Measurements from ENCODE around the gene L3HYPDH.

Gene L3HYPDH

DNA sequence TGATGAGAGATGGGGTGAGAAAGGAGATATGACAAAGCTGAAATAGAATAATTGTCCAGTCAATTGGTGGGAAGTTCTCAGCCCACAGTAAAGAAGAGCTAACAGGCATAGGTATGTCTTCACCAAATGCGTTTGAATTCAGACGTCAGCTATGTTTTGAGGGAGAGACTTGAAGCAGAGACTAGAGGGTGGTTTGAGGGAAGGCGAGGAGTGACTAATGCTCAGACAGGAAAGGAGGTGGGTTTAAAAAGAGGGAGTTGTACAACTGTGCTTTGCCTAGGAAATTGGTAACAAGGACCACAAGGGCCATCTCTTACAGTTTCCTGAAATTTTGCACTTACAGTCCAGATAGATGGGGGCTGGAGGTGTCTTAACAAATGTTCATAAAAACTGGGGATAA, 6.5 kb upstream of the L3HYPDH start:
- TF ChIP-seq, protein P1, sequence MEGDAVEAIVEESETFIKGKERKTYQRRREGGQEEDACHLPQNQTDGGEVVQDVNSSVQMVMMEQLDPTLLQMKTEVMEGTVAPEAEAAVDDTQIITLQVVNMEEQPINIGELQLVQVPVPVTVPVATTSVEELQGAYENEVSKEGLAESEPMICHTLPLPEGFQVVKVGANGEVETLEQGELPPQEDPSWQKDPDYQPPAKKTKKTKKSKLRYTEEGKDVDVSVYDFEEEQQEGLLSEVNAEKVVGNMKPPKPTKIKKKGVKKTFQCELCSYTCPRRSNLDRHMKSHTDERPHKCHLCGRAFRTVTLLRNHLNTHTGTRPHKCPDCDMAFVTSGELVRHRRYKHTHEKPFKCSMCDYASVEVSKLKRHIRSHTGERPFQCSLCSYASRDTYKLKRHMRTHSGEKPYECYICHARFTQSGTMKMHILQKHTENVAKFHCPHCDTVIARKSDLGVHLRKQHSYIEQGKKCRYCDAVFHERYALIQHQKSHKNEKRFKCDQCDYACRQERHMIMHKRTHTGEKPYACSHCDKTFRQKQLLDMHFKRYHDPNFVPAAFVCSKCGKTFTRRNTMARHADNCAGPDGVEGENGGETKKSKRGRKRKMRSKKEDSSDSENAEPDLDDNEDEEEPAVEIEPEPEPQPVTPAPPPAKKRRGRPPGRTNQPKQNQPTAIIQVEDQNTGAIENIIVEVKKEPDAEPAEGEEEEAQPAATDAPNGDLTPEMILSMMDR (conservative IDR thresholded peaks at IDR 0.05), result no peak
- H3K27ac ChIP-seq, result no peak overlapping the region

DNA sequence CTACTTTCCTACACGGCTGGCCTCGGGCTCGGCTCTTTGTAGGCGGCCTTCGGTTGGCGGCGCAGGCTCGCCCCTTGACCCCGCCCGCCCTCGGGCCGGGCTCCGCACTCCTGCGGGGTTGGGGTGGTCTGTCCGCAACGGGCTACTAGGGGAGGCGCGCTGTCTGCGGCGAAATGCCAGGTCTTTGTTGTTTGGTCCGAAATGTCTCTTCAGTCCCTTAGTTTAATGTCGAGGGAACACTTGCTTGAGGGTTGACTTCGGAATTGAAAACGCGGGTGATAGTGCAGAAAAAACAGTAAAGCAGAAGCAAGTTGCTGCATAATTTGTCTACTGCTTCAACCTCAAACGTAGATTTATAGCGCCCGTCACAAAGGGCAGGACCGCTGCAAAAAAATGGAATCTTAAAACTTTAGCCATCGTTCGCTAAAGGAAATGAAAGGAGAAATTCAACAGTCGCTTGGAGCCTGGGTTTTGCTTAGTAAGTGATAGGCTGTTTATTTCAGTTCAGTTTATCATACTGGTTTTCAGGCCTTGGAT, 499 bp upstream of the L3HYPDH start:
- TF ChIP-seq, protein P1 (conservative IDR thresholded peaks at IDR 0.05), result no peak
- H3K27ac ChIP-seq, result peak overlapping the region; percentile 94

DNA sequence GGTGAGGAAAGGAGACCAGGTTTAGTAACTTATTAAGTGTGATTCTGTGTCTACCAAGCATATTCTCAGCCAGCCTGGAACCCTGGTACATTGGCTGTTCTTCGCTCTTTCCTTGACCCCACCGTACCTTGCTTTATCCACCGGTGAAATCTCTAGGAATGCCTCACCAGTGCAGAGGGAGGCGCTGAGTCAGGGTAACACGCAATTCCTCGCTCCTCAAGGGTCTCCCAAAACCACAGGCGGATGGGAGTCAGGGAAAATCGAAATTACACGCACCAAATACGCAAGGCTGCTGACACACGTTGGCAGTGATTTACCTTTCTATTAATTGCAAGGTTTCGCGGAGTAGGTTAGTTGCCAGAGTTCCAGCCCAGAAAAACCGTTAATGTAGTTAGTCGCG, 845 bp downstream of the L3HYPDH start:
- H3K27ac ChIP-seq, result peak overlapping the region; percentile 94
- TF ChIP-seq, protein P1 (conservative IDR thresholded peaks at IDR 0.05), result no peak

DNA sequence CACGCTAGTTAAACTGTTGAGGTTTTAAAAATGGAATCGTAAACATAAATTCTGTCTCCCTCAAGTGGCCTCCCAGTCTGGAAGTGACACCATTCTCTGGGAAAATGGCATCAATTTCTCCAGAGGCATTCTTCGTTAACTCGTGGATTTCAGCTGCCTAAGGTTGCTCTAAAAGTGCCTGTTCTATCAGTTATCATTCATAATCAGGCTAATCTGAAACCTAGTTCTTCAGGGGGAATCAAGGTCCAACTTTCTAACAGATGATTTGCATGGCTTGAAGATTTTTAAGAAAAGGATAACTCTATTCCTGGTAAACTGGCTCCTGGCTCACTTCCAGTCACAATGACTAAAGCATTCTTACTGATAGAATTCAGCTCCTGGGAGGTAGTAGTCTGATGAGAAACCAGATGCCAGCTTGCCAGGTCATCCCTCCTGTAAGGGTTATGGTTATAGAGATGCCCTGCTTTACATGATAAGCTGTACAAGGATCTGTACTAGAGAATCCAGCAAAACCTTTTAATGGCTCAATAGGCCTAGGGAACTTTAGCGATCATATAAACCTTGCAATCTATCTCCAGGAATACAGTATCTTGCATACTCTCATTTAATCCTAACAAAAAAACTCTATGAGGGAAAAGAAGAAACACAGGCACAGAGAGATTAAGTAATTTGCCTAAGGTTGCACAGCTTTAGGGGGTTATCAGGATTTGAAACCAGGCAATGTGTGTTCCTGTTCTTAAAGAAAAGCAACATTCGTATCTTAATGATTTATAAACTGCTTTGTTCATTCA, 1.5 kb downstream of the L3HYPDH start:
- H3K27ac ChIP-seq, result peak overlapping the region; percentile 94
- TF ChIP-seq, protein P1 (conservative IDR thresholded peaks at IDR 0.05), result no peak

DNA sequence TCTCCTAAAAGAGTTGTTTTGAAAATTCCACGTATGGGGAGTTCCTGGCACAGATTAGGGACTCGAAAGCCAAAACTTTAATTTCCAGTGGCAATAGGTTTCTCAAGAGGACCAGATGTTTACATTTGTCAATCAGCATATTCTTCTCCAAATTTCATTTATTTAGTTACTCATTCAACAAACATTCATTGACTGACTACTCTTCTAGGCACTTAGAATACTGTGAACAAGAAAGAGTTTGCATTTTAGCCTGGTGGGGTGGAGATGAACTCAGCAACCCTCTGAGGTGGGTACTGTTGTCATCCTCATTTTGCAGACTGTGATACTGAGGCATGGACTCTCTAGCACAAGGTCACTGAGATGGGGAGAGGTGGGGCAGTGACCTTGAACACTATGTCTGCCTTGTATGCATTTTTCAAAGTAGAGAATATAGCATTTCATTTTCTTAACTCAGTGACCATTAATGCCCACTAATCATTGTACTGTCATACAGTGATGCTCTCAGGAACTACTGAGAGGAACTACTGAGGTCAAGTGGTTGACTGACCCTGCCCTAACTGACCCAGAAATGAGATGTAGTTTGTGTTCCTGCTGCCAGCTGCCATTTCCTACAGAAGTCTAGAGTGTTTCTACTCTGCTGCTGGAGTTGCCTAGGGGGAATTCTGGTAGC, 2.2 kb downstream of the L3HYPDH start:
- TF ChIP-seq, protein P1 (conservative IDR thresholded peaks at IDR 0.05), result no peak
- H3K27ac ChIP-seq, result peak overlapping the region; percentile 94; the same call in 1 of the 2 replicates

DNA sequence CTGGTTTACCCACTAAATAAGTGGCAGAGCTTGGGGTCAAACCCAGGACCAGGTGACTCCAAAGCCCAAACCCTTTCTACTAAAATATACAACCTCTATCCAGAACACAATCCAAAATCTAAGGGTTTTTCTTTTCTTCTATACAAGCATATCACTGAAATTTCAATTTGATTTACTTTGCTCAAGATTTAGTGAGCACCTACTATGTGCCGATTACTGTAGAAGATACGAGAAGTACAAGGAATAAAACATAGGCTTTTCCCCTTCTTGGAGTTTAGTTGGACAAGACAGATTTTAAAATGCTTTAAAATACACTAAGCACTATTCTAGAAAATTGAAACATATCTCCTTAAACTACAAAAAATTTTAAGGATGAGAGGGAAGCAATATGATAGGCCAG, 2.8 kb downstream of the L3HYPDH start:
- TF ChIP-seq, protein P1 (conservative IDR thresholded peaks at IDR 0.05), result no peak
- H3K27ac ChIP-seq, result no peak overlapping the region

DNA sequence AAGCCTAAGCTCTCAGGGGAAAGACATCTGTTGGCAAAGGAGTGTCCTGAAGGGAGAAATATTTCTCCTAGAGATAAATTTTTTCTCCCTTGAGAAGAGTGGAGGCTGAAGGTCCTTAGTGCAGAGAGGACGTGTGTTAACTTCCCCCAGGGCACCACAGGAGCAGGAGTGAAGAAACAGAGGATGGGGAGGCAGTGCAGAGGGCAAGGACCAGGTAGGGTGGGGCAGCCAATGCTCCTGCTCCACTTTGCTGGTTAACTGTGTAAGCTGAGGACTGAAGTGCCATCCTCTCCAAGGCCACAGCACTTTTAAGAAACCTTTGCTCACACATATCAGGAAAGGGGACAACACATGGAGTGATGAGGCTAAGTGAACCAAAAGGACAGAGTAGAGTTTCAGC, 4.0 kb downstream of the L3HYPDH start:
- no peak overlapping the region for H3K27ac ChIP-seq
- TF ChIP-seq, protein P1 (conservative IDR thresholded peaks at IDR 0.05), result no peak
